Measurements from ENCODE around the gene SLC25A1. TPM values are rescaled to one million over a fixed set of nuclear protein-coding genes. Genes with fewer than 3 reads are reported as not detected.

The SLC25A1 gene
- polyA plus RNA-seq, 2 of the 4 experiments (the other 2 are of a cell fraction), result 11.4 to 60.1 TPM

DNA sequence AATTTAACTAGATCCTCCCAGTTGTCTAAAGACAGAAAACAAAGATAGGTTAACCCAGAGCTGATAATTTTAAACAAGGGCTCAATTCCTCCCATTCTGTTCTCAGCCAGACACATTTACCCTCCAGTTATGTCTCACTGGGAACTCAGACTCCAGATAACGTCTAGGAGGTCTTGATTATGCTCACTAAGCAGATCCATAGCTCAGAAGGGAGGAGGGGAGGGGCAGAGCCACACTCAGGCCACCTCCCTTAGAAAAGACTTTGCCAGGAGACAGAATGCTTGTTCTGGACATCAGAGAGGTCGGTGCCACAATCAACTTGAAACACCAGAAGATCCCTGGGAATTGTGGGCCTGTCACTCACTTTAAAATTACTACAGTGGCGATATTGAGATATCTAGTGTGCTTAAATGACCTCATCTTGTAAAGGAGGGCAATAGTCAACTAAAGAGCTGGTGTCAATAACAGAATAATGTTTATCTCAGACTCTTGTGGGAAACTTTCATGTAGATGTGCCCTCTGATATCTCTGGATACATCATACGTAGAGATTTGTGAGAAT is 29.8 kb upstream of the SLC25A1 start:
- 73% methylated on average over 4 of the region's 4 CpGs for WGBS (ENCODE audit: missing lambda C conversion rate)
- TF ChIP-seq HOXB13 (CRISPR knock-in tag; IDR thresholded peaks at IDR 0.05; ENCODE audit: low read depth) (no peak), CBX8 (IDR thresholded peaks at IDR 0.05) (no peak), HDAC2 (IDR thresholded peaks at IDR 0.05) (no peak), SREBF2 (IDR thresholded peaks at IDR 0.05) (no peak), JUNB (IDR thresholded peaks at IDR 0.05) (no peak), RNF2 (IDR thresholded peaks at IDR 0.05; ENCODE audit: borderline replicate concordance, low read depth) (no peak), JUN (IDR thresholded peaks at IDR 0.05) (no peak), FOSL2 (IDR thresholded peaks at IDR 0.05) (no peak), FOSL2 (CRISPR knock-in tag; IDR thresholded peaks at IDR 0.05) (no peak), HOXA7 (CRISPR knock-in tag; IDR thresholded peaks at IDR 0.05) (no peak), CHD4 (IDR thresholded peaks at IDR 0.05; ENCODE audit: borderline replicate concordance) (no peak), CBX2 (IDR thresholded peaks at IDR 0.05; ENCODE audit: borderline replicate concordance, low read depth) (no peak), ZSCAN20 (CRISPR knock-in tag; IDR thresholded peaks at IDR 0.05) (no peak), POLR2A (IDR thresholded peaks at IDR 0.05; ENCODE audit: low read length) (no peak), CEBPB (IDR thresholded peaks at IDR 0.05) (no peak), SMC3 (IDR thresholded peaks at IDR 0.05) (no peak)
- TF ChIP-seq, protein P1, sequence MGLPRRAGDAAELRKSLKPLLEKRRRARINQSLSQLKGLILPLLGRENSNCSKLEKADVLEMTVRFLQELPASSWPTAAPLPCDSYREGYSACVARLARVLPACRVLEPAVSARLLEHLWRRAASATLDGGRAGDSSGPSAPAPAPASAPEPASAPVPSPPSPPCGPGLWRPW (IDR thresholded peaks at IDR 0.05), result no peak
- TF ChIP-seq, protein P2, sequence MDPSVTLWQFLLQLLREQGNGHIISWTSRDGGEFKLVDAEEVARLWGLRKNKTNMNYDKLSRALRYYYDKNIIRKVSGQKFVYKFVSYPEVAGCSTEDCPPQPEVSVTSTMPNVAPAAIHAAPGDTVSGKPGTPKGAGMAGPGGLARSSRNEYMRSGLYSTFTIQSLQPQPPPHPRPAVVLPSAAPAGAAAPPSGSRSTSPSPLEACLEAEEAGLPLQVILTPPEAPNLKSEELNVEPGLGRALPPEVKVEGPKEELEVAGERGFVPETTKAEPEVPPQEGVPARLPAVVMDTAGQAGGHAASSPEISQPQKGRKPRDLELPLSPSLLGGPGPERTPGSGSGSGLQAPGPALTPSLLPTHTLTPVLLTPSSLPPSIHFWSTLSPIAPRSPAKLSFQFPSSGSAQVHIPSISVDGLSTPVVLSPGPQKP (IDR thresholded peaks at IDR 0.05; ENCODE audit: low read depth, low read length), result no peak
- TF ChIP-seq, protein P3, sequence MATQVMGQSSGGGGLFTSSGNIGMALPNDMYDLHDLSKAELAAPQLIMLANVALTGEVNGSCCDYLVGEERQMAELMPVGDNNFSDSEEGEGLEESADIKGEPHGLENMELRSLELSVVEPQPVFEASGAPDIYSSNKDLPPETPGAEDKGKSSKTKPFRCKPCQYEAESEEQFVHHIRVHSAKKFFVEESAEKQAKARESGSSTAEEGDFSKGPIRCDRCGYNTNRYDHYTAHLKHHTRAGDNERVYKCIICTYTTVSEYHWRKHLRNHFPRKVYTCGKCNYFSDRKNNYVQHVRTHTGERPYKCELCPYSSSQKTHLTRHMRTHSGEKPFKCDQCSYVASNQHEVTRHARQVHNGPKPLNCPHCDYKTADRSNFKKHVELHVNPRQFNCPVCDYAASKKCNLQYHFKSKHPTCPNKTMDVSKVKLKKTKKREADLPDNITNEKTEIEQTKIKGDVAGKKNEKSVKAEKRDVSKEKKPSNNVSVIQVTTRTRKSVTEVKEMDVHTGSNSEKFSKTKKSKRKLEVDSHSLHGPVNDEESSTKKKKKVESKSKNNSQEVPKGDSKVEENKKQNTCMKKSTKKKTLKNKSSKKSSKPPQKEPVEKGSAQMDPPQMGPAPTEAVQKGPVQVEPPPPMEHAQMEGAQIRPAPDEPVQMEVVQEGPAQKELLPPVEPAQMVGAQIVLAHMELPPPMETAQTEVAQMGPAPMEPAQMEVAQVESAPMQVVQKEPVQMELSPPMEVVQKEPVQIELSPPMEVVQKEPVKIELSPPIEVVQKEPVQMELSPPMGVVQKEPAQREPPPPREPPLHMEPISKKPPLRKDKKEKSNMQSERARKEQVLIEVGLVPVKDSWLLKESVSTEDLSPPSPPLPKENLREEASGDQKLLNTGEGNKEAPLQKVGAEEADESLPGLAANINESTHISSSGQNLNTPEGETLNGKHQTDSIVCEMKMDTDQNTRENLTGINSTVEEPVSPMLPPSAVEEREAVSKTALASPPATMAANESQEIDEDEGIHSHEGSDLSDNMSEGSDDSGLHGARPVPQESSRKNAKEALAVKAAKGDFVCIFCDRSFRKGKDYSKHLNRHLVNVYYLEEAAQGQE (IDR thresholded peaks at IDR 0.05), result no peak
- POLR2A ChIA-PET, result no interaction called here
- DNase-seq (ENCODE audit: low read depth in 1 of 2, low spot score in 1 of 2), result no peak
- no peak for ATAC-seq
- Histone ChIP-seq H3K4me2 (no peak overlapping the region), H3K4me3 (no peak overlapping the region), H3K4me1 (no peaks in the 10 kb centered on the region), H3K27ac (no peak overlapping the region), H3K9me3 (no peaks in the 10 kb centered on the region)
- CTCF ChIA-PET, result no interaction called here
- no peak for FAIRE-seq

DNA sequence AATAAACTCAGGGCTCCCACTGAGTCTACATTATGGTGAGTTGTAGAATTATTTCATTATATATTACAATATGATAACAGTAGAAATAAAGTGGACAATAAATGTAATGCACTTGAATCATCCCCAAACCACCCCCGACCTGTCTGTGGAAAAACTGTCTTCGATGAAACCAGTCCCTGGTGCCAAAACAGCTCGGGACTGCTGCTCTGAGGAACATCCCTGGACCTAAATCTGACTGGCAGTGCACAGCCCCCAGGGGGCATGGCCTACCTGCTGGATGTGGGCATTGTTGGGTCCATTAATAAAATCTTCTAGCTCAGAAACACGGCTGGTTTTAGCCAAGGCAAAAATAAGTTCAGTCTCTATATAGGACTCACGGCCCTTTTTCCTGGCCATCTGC is 29.3 kb upstream of the SLC25A1 start:
- Histone ChIP-seq H3K4me1 (no peaks in the 10 kb centered on the region), H3K4me2 (no peak overlapping the region), H3K27ac (no peak overlapping the region), H3K4me3 (no peak overlapping the region), H3K9me3 (no peaks in the 10 kb centered on the region)
- ChIA-PET CTCF (interaction anchor here (0.7 kb wide), 1 partner anchor 43 kb away, joined by 3 read pairs; no protein-coding TSS in a partner anchor), POLR2A (no interaction called here)
- ATAC-seq, result no peak
- DNase-seq (ENCODE audit: low read depth in 1 of 2, low spot score in 1 of 2), result no peak
- 85% methylated on average over 5 of the region's 5 CpGs for WGBS (ENCODE audit: missing lambda C conversion rate)
- FAIRE-seq, result no peak
- TF ChIP-seq, protein P2 (IDR thresholded peaks at IDR 0.05; ENCODE audit: low read depth, low read length), result no peak
- TF ChIP-seq NR3C1 (IDR thresholded peaks at IDR 0.05), result no peak
- TF ChIP-seq SMC3 (IDR thresholded peaks at IDR 0.05), result no peak
- TF ChIP-seq POLR2AphosphoS2 (conservative IDR thresholded peaks at IDR 0.05; ENCODE audit: low read length), result no peak
- TF ChIP-seq TP53 (CRISPR knock-in tag; IDR thresholded peaks at IDR 0.05), result no peak
- TF ChIP-seq RARB (CRISPR knock-in tag; IDR thresholded peaks at IDR 0.05), result no peak
- no peak for TF ChIP-seq ZNF302 (CRISPR knock-in tag; IDR thresholded peaks at IDR 0.05)
- TF ChIP-seq PHF8 (IDR thresholded peaks at IDR 0.05; ENCODE audit: borderline replicate concordance, low read depth), result no peak
- TF ChIP-seq, protein P4, sequence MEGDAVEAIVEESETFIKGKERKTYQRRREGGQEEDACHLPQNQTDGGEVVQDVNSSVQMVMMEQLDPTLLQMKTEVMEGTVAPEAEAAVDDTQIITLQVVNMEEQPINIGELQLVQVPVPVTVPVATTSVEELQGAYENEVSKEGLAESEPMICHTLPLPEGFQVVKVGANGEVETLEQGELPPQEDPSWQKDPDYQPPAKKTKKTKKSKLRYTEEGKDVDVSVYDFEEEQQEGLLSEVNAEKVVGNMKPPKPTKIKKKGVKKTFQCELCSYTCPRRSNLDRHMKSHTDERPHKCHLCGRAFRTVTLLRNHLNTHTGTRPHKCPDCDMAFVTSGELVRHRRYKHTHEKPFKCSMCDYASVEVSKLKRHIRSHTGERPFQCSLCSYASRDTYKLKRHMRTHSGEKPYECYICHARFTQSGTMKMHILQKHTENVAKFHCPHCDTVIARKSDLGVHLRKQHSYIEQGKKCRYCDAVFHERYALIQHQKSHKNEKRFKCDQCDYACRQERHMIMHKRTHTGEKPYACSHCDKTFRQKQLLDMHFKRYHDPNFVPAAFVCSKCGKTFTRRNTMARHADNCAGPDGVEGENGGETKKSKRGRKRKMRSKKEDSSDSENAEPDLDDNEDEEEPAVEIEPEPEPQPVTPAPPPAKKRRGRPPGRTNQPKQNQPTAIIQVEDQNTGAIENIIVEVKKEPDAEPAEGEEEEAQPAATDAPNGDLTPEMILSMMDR (IDR thresholded peaks at IDR 0.05), result no peak
- TF ChIP-seq CHD2 (IDR thresholded peaks at IDR 0.05; ENCODE audit: low read length, partially characterized antibody), result no peak
- TF ChIP-seq RNF2 (IDR thresholded peaks at IDR 0.05; ENCODE audit: borderline replicate concordance, low read depth), result no peak
- TF ChIP-seq MYC (IDR thresholded peaks at IDR 0.05; ENCODE audit: borderline replicate concordance, low read length), result no peak
- TF ChIP-seq, protein P5, sequence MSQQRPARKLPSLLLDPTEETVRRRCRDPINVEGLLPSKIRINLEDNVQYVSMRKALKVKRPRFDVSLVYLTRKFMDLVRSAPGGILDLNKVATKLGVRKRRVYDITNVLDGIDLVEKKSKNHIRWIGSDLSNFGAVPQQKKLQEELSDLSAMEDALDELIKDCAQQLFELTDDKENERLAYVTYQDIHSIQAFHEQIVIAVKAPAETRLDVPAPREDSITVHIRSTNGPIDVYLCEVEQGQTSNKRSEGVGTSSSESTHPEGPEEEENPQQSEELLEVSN (IDR thresholded peaks at IDR 0.05; ENCODE audit: borderline replicate concordance, low read depth), result no peak
- no peak for TF ChIP-seq ZFP36 (IDR thresholded peaks at IDR 0.05; ENCODE audit: borderline replicate concordance, partially characterized antibody)
- TF ChIP-seq EP300 (IDR thresholded peaks at IDR 0.05), result no peak
- no peak for TF ChIP-seq TFCP2L1 (CRISPR knock-in tag; IDR thresholded peaks at IDR 0.05)

Data from A549 (cell line).